Measurements from ENCODE around the gene ITGBL1.

Gene ITGBL1

GRCh38 chr13:101453784-101454201, 1.3 kb downstream of the ITGBL1 start:
- Histone ChIP-seq H3K27me3 (ENCODE audit: control insufficient read depth, insufficient read depth, low read length) (no peaks in the 10 kb centered on the region), H3K4me3 (ENCODE audit: low read length) (peak overlapping the region; percentile 23; the same call in 1 of the 2 replicates), H3K36me3 (ENCODE audit: control insufficient read depth, insufficient read depth, low read length) (no peaks in the 10 kb centered on the region), H3K4me1 (ENCODE audit: control insufficient read depth, insufficient read depth, low read length) (peaks cover 2% of the 10 kb centered on the region), H3K9me3 (ENCODE audit: control insufficient read depth, insufficient read depth, low read length) (no peaks in the 10 kb centered on the region), H3K27ac (ENCODE audit: low read length) (no peak overlapping the region)
- WGBS (ENCODE audit: insufficient coverage, insufficient read length): no CpG with 5 or more reads among the region's 41 CpGs
- DNase-seq (ENCODE audit: low read depth, low spot score): no peak

GRCh38 chr13:101454767-101455166, 2.3 kb downstream of the ITGBL1 start:
- no peak for DNase-seq (ENCODE audit: low read depth, low spot score)
- no peak overlapping the region for H3K27ac ChIP-seq (ENCODE audit: low read length)
- peaks cover 2% of the 10 kb centered on the region for H3K4me1 ChIP-seq (ENCODE audit: control insufficient read depth, insufficient read depth, low read length)
- H3K9me3 ChIP-seq (ENCODE audit: control insufficient read depth, insufficient read depth, low read length): no peaks in the 10 kb centered on the region
- no CpG with 5 or more reads among the region's 2 CpGs for WGBS (ENCODE audit: insufficient coverage, insufficient read length)
- no peak overlapping the region for H3K4me3 ChIP-seq (ENCODE audit: low read length)
- no peaks in the 10 kb centered on the region for H3K36me3 ChIP-seq (ENCODE audit: control insufficient read depth, insufficient read depth, low read length)
- H3K27me3 ChIP-seq (ENCODE audit: control insufficient read depth, insufficient read depth, low read length): no peaks in the 10 kb centered on the region

- no peaks in the 10 kb centered on the region for H3K4me1 ChIP-seq (ENCODE audit: control insufficient read depth, insufficient read depth, low read length)
- H3K4me3 ChIP-seq (ENCODE audit: low read length): no peak overlapping the region
- no CpG with 5 or more reads among the region's 3 CpGs for WGBS (ENCODE audit: insufficient coverage, insufficient read length)
- H3K27ac ChIP-seq (ENCODE audit: low read length): no peak overlapping the region
- H3K36me3 ChIP-seq (ENCODE audit: control insufficient read depth, insufficient read depth, low read length): no peaks in the 10 kb centered on the region
- H3K9me3 ChIP-seq (ENCODE audit: control insufficient read depth, insufficient read depth, low read length): 0 out of 2 replicates have a peak, but pooled peaks cover 2% of the 10 kb centered on the region
- H3K27me3 ChIP-seq (ENCODE audit: control insufficient read depth, insufficient read depth, low read length): no peaks in the 10 kb centered on the region
- no peak for DNase-seq (ENCODE audit: low read depth, low spot score)
These were observed 3.4 kb downstream of the ITGBL1 start for GRCh38 chr13:101455863-101456262.

GRCh38 chr13:101457176-101457575, 4.7 kb downstream of the ITGBL1 start:
- Histone ChIP-seq H3K4me3 (ENCODE audit: low read length) (no peak overlapping the region), H3K36me3 (ENCODE audit: control insufficient read depth, insufficient read depth, low read length) (no peaks in the 10 kb centered on the region), H3K27me3 (ENCODE audit: control insufficient read depth, insufficient read depth, low read length) (no peaks in the 10 kb centered on the region), H3K4me1 (ENCODE audit: control insufficient read depth, insufficient read depth, low read length) (no peaks in the 10 kb centered on the region), H3K27ac (ENCODE audit: low read length) (no peak overlapping the region), H3K9me3 (ENCODE audit: control insufficient read depth, insufficient read depth, low read length) (0 out of 2 replicates have a peak, but pooled peaks cover 2% of the 10 kb centered on the region)
- no CpG with 5 or more reads among the region's 2 CpGs for WGBS (ENCODE audit: insufficient coverage, insufficient read length)
- DNase-seq (ENCODE audit: low read depth, low spot score): no peak

GRCh38 chr13:101465877-101466276, 13.4 kb downstream of the ITGBL1 start:
- no peaks in the 10 kb centered on the region for H3K27me3 ChIP-seq (ENCODE audit: control insufficient read depth, insufficient read depth, low read length)
- 100% methylated on average over 2 of the region's 3 CpGs for WGBS (ENCODE audit: insufficient coverage, insufficient read length)
- H3K27ac ChIP-seq (ENCODE audit: low read length): no peak overlapping the region
- no peaks in the 10 kb centered on the region for H3K9me3 ChIP-seq (ENCODE audit: control insufficient read depth, insufficient read depth, low read length)
- no peaks in the 10 kb centered on the region for H3K4me1 ChIP-seq (ENCODE audit: control insufficient read depth, insufficient read depth, low read length)
- no peak for DNase-seq (ENCODE audit: low read depth, low spot score)
- H3K36me3 ChIP-seq (ENCODE audit: control insufficient read depth, insufficient read depth, low read length): no peaks in the 10 kb centered on the region
- H3K4me3 ChIP-seq (ENCODE audit: low read length): no peak overlapping the region

GRCh38 chr13:101467415-101467814, 14.9 kb downstream of the ITGBL1 start:
- no CpG with 5 or more reads among the region's 4 CpGs for WGBS (ENCODE audit: insufficient coverage, insufficient read length)
- no peak for DNase-seq (ENCODE audit: low read depth, low spot score)
- Histone ChIP-seq H3K9me3 (ENCODE audit: control insufficient read depth, insufficient read depth, low read length) (no peaks in the 10 kb centered on the region), H3K36me3 (ENCODE audit: control insufficient read depth, insufficient read depth, low read length) (no peaks in the 10 kb centered on the region), H3K4me3 (ENCODE audit: low read length) (no peak overlapping the region), H3K27ac (ENCODE audit: low read length) (no peak overlapping the region), H3K4me1 (ENCODE audit: control insufficient read depth, insufficient read depth, low read length) (no peaks in the 10 kb centered on the region), H3K27me3 (ENCODE audit: control insufficient read depth, insufficient read depth, low read length) (no peaks in the 10 kb centered on the region)

GRCh38 chr13:101473458-101473857, 21.0 kb downstream of the ITGBL1 start:
- no peak overlapping the region for H3K4me3 ChIP-seq (ENCODE audit: low read length)
- H3K36me3 ChIP-seq (ENCODE audit: control insufficient read depth, insufficient read depth, low read length): no peaks in the 10 kb centered on the region
- WGBS (ENCODE audit: insufficient coverage, insufficient read length): no CpG with 5 or more reads among the region's 2 CpGs
- no peak overlapping the region for H3K27ac ChIP-seq (ENCODE audit: low read length)
- no peaks in the 10 kb centered on the region for H3K9me3 ChIP-seq (ENCODE audit: control insufficient read depth, insufficient read depth, low read length)
- peaks cover 1% of the 10 kb centered on the region; the same call in 1 of the 2 replicates for H3K4me1 ChIP-seq (ENCODE audit: control insufficient read depth, insufficient read depth, low read length)
- DNase-seq (ENCODE audit: low read depth, low spot score): no peak
- no peaks in the 10 kb centered on the region for H3K27me3 ChIP-seq (ENCODE audit: control insufficient read depth, insufficient read depth, low read length)

- no peaks in the 10 kb centered on the region for H3K36me3 ChIP-seq (ENCODE audit: control insufficient read depth, insufficient read depth, low read length)
- DNase-seq (ENCODE audit: low read depth, low spot score): no peak
- H3K4me3 ChIP-seq (ENCODE audit: low read length): no peak overlapping the region
- no peak overlapping the region for H3K27ac ChIP-seq (ENCODE audit: low read length)
- no CpG with 5 or more reads among the region's 2 CpGs for WGBS (ENCODE audit: insufficient coverage, insufficient read length)
- H3K27me3 ChIP-seq (ENCODE audit: control insufficient read depth, insufficient read depth, low read length): no peaks in the 10 kb centered on the region
- peaks cover 1% of the 10 kb centered on the region; the same call in 1 of the 2 replicates for H3K4me1 ChIP-seq (ENCODE audit: control insufficient read depth, insufficient read depth, low read length)
- H3K9me3 ChIP-seq (ENCODE audit: control insufficient read depth, insufficient read depth, low read length): no peaks in the 10 kb centered on the region
These were observed 22.0 kb downstream of the ITGBL1 start for GRCh38 chr13:101474419-101474957.

GRCh38 chr13:101475536-101475935, 23.1 kb downstream of the ITGBL1 start:
- Histone ChIP-seq H3K27me3 (ENCODE audit: control insufficient read depth, insufficient read depth, low read length) (no peaks in the 10 kb centered on the region), H3K9me3 (ENCODE audit: control insufficient read depth, insufficient read depth, low read length) (no peaks in the 10 kb centered on the region), H3K4me1 (ENCODE audit: control insufficient read depth, insufficient read depth, low read length) (peaks cover 1% of the 10 kb centered on the region; the same call in 1 of the 2 replicates), H3K36me3 (ENCODE audit: control insufficient read depth, insufficient read depth, low read length) (no peaks in the 10 kb centered on the region), H3K4me3 (ENCODE audit: low read length) (no peak overlapping the region), H3K27ac (ENCODE audit: low read length) (no peak overlapping the region)
- DNase-seq (ENCODE audit: low read depth, low spot score): no peak

GRCh38 chr13:101481421-101481820, 28.9 kb downstream of the ITGBL1 start:
- no peak for DNase-seq (ENCODE audit: low read depth, low spot score)
- H3K9me3 ChIP-seq (ENCODE audit: control insufficient read depth, insufficient read depth, low read length): no peaks in the 10 kb centered on the region
- H3K4me3 ChIP-seq (ENCODE audit: low read length): no peak overlapping the region
- no peaks in the 10 kb centered on the region for H3K36me3 ChIP-seq (ENCODE audit: control insufficient read depth, insufficient read depth, low read length)
- WGBS (ENCODE audit: insufficient coverage, insufficient read length): no CpG with 5 or more reads among the region's 1 CpG
- H3K4me1 ChIP-seq (ENCODE audit: control insufficient read depth, insufficient read depth, low read length): no peaks in the 10 kb centered on the region
- H3K27me3 ChIP-seq (ENCODE audit: control insufficient read depth, insufficient read depth, low read length): no peaks in the 10 kb centered on the region
- no peak overlapping the region for H3K27ac ChIP-seq (ENCODE audit: low read length)

- no peak overlapping the region for H3K27ac ChIP-seq (ENCODE audit: low read length)
- WGBS (ENCODE audit: insufficient coverage, insufficient read length): no CpG with 5 or more reads among the region's 1 CpG
- H3K4me1 ChIP-seq (ENCODE audit: control insufficient read depth, insufficient read depth, low read length): no peaks in the 10 kb centered on the region
- no peaks in the 10 kb centered on the region for H3K27me3 ChIP-seq (ENCODE audit: control insufficient read depth, insufficient read depth, low read length)
- H3K9me3 ChIP-seq (ENCODE audit: control insufficient read depth, insufficient read depth, low read length): no peaks in the 10 kb centered on the region
- no peaks in the 10 kb centered on the region for H3K36me3 ChIP-seq (ENCODE audit: control insufficient read depth, insufficient read depth, low read length)
- H3K4me3 ChIP-seq (ENCODE audit: low read length): no peak overlapping the region
- no peak for DNase-seq (ENCODE audit: low read depth, low spot score)
These were observed 34.4 kb downstream of the ITGBL1 start for GRCh38 chr13:101486708-101487437.

Measured in iPS DF 6.9 (cell line).